DMS 273 treated with DMSO at 0.1 percent for 48 hours (cell line): ENCODE measurements around the gene PBX1.
A peak's percentile ranks its signal among the peaks of the same experiment; 100 is the strongest.

ENCODE experiments used
- DNase-seq: peaks from one replicate; lab custom pipeline; 2025; lab: John Stamatoyannopoulos, UW

The PBX1 gene

GRCh38 chr1:164783778-164784555, 225.0 kb downstream of the PBX1 start:
- DNase-seq = no peak

- DNase-seq = no peak
Observed at GRCh38 chr1:164784960-164785359, 226.0 kb downstream of the PBX1 start.

GRCh38 chr1:164785841-164786534, 227.0 kb downstream of the PBX1 start:
- DNase-seq = no peak

GRCh38 chr1:164786980-164787833, 228.2 kb downstream of the PBX1 start:
- peak; percentile 37 for DNase-seq

DNA sequence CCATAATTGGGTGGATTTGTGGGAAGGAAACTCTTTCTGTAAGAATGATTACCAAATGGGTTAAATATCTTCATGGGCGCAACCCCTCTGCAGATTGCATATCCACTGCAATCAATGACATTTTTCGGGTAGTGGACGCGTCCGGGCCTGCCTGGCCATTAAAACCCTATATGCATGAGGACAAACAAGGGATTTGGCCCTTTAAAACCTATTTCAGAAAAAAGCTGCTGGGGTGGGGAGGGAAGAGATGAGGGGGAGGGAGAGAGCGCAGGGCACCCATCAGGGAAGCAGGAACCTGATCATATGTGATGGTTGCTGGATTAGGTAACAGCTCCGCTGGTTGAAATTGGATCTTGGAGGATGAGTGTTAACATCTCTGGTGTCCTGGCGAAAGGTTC, 228.8 kb downstream of the PBX1 start:
- no peak for DNase-seq

GRCh38 chr1:164790081-164790480, 231.1 kb downstream of the PBX1 start:
- DNase-seq = no peak

- DNase-seq = no peak
Observed at GRCh38 chr1:164792410-164793004, 233.5 kb downstream of the PBX1 start.

DNA sequence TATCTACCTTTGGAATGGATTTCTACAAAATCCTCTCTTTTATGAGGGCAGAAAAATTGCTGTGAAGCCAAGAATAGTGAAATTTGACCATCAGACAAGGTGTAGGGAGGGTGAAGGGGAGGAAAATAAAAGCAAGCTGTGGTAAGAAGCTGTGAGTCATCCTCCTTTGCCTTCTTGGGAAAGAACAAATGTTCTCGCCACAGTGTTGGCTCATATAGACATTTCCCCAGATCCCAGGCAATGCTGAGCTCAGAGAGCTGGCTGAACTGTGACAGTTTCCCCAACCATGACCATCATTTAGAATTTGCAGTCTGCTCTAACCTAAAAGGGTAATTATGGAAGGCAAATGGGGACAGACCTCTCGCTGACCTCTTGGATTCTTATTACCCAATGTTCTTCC, 235.4 kb downstream of the PBX1 start:
- DNase-seq = no peak

DNA sequence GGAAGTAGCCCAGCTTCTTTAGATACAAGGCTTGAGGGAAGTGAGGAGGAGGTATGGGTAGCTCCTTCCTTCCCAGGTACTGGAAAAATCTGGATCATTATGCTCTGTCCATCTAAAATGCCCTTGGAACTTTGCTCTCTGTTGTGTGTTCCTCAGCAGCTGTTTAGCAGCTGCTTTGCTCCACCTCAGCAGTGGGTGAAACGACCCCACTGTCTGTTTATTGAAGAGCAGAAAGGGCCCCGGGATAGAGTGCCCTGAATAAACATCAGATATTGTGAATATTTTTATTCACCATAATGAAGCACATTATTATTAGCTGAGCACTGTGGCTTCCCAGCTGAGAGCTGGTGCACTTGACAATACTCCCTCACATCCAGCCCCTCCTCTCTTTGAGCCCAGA, 237.9 kb downstream of the PBX1 start:
- no peak for DNase-seq

GRCh38 chr1:164801246-164801731, 242.3 kb downstream of the PBX1 start:
- no peak for DNase-seq

GRCh38 chr1:164801791-164802502, 243.0 kb downstream of the PBX1 start:
- DNase-seq = no peak

DNA sequence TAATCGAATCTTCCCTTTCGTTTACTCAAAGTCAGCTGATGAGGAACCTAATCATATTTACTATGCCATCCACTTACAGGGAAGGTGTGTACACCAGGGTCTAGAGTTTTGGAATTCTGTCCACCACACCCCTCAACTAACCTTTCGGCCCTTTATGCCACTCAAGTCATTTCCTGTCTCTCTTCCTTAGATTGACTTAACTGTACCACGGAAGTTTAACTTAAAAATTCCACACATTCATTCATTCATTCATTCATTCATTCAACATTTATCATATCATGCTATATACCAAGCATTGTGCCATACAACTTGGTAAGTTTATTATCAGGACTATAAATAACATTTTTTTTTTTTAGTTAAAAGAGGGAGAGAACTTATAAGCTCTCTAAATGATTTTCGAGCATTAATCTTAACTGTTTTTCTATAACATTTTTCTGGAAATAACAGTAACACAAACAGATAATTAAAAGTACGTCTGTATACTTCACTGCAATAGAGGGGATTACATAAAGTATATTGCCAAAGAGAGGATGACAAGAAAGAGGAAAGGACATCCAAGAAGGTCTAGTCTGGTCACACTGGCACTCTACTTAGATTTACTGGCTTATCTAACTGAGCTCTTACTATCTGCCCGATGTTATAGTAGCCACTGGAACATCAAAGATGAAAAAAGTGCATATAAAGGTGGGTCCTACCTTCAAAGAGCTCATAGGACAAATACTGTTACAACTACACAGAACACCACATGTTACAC, 243.7 kb downstream of the PBX1 start:
- no peak for DNase-seq

GRCh38 chr1:164803366-164803765, 244.4 kb downstream of the PBX1 start:
- no peak for DNase-seq

- no peak for DNase-seq
Observed at GRCh38 chr1:164804366-164804765, 245.4 kb downstream of the PBX1 start.

GRCh38 chr1:164805399-164805798, 246.4 kb downstream of the PBX1 start:
- DNase-seq = no peak

- no peak for DNase-seq
Observed at GRCh38 chr1:164806531-164806930, 247.5 kb downstream of the PBX1 start.

GRCh38 chr1:164813776-164814175, 254.8 kb downstream of the PBX1 start:
- no peak for DNase-seq

GRCh38 chr1:164821648-164822047, 262.7 kb downstream of the PBX1 start:
- DNase-seq = no peak

GRCh38 chr1:164823486-164824279, 264.7 kb downstream of the PBX1 start:
- DNase-seq = no peak

GRCh38 chr1:164824542-164824941, 265.6 kb downstream of the PBX1 start:
- no peak for DNase-seq
